Esophagus squamous epithelium (tissue), 5 donors: Measurements from ENCODE around the gene IFITM1. TPM values are rescaled to one million over a fixed set of nuclear protein-coding genes. Genes with fewer than 3 reads are reported as not detected.

Experiments used
- DNase-seq: peaks from one replicate; lab custom pipeline; 2025; lab: John Stamatoyannopoulos, UW
- H3K27ac ChIP-seq, 4 donors: fragments of 200-600 bp; sonication (generic); one replicate each; pipeline ENCODE4 v1.5.1; 2016 to 2019; ENCODE audit warnings: mild to moderate bottlenecking in 1 of 4
- H3K27me3 ChIP-seq, 4 donors: fragments of 200-600 bp; sonication (generic); 1 replicate in 3 of 4; 2 replicates in 1 of 4; pipeline versions ENCODE4 v1.5.1 to v1.6.0; 2017 to 2021; ENCODE audit warnings: antibody characterized with exemption in 1 of 4
- H3K36me3 ChIP-seq, 3 donors: fragments of 200-600 bp; sonication (generic); one replicate each; pipeline ENCODE4 v1.5.1; 2016 to 2019
- H3K4me1 ChIP-seq, 3 donors: fragments of 200-600 bp; sonication (generic); one replicate each; pipeline ENCODE4 v1.5.1; 2017 to 2019
- H3K4me3 ChIP-seq, 4 donors: fragments of 200-600 bp; sonication (generic); 1 replicate in 3 of 4; 2 replicates in 1 of 4; pipeline ENCODE4 v1.5.1; 2016 to 2019; ENCODE audit warnings: mild to moderate bottlenecking in 2 of 4, moderate library complexity in 1 of 4
- H3K9me3 ChIP-seq, 3 donors: fragments of 200-600 bp; sonication (generic); one replicate each; pipeline ENCODE4 v1.5.1; 2016 to 2019
- CTCF ChIP-seq, 6 experiments: fragments of 450-650 bp in 4 of 6; fragments of 200-600 bp in 2 of 6; sonication (generic) in 2 of 6; IDR thresholded peaks; one replicate each; pipeline ENCODE4 v1.5.1; 2016 to 2019; ENCODE audit warnings: antibody characterized with exemption in 6 of 6, mild to moderate bottlenecking in 4 of 6, moderate library complexity in 4 of 6
- POLR2A ChIP-seq, 4 donors: fragments of 450-650 bp; IDR thresholded peaks; one replicate each; pipeline ENCODE4 v1.6.1; 2017; ENCODE audit warnings: antibody characterized with exemption in 4 of 4, mild to moderate bottlenecking in 4 of 4, moderate library complexity in 3 of 4
- WGBS, 2 donors: methylation state at CpG; one replicate each; pipeline ENCODE4 v1.1.5; 2018; 5-methylcytosine and 5-hydroxymethylcytosine counted together
- intact Hi-C: fragments of 100-400 bp; cut with DNase I; formaldehyde crosslinking; loops from one replicate; pipeline ENCODE4 v1.15.0; 2022
- total RNA-seq, 4 donors: library from RNA; depleted of rRNA; stranded (reverse); fragments of >200 nt; gene quantifications; one replicate each; pipeline ENCODE4 v1.1.0, GENCODE V29; 2016
- donor health status: DM: yes; HTN: yes; CAD: no.

IFITM1 gene
- total RNA-seq, 4 donors from 2014 or later = 26.3 to 133 (median 60.0) TPM

DNA sequence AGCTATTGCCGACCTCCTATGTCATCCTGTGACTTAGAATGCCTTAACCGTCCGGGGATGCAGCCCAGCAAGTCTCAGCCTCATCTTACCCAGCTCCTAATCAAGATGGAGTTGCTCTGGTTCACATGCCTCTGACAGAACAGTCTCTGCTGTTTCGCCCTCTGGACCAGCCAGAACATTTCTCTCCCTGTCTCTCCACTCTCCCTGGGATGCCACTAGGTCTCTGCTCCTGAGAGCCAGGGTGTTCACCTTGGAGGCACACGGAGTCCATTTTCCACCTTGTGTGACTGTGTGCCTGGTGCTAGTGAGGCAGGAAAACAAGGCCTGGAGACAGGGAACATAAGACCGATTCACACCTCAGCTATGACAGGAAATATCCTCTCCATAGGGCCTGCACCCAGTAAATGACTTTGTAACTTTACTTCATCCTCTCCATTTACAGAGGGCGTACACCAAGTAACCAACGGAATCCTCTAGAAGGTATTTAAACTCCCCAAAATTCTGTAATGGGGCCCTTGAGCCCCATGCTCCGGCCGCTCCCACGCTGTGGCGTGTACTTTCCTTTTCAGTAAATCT is 38.7 kb downstream of the IFITM1 start:
- H3K9me3 ChIP-seq = no peaks in the 10 kb centered on the region
- 77 to 89% methylated on average over 12 of the region's 12 CpGs for WGBS, 2 donors
- intact Hi-C loops = no loop called here
- H3K27me3 ChIP-seq = peaks cover 0 to 31% (median 0%) of the 10 kb centered on the region in 4 donors
- TF ChIP-seq CTCF (IDR thresholded peaks at IDR 0.05) (no peak), POLR2A (IDR thresholded peaks at IDR 0.05) (no peak)
- H3K27ac ChIP-seq = peak overlapping the region; percentile 89 to 98 (median 92)
- H3K36me3 ChIP-seq = no peaks in the 10 kb centered on the region
- DNase-seq = no peak
- H3K4me1 ChIP-seq = peaks cover 21 to 57% (median 33%) of the 10 kb centered on the region in 3 donors
- no peak overlapping the region for H3K4me3 ChIP-seq

- H3K27me3 ChIP-seq = peaks cover 0 to 30% (median 0%) of the 10 kb centered on the region in 4 donors
- H3K4me1 ChIP-seq = peaks cover 21 to 62% (median 37%) of the 10 kb centered on the region in 3 donors
- no peaks in the 10 kb centered on the region for H3K36me3 ChIP-seq
- no peak for DNase-seq
- H3K27ac ChIP-seq = peak overlapping the region; percentile 89 to 98 (median 92)
- no peak overlapping the region for H3K4me3 ChIP-seq
- H3K9me3 ChIP-seq = no peaks in the 10 kb centered on the region
- intact Hi-C loops = no loop called here
- 16 to 21% methylated on average over 16 of the region's 16 CpGs for WGBS, 2 donors
- TF ChIP-seq POLR2A (IDR thresholded peaks at IDR 0.05) (no peak), CTCF (IDR thresholded peaks at IDR 0.05) (no peak)
These were observed 39.5 kb downstream of the IFITM1 start for GRCh38 chr11:353179-353873.

GRCh38 chr11:355581-356458 is 42.0 kb downstream of the IFITM1 start:
- peak overlapping the region; percentile 91 to 98 (median 96) for H3K27ac ChIP-seq
- intact Hi-C loops = no loop called here
- peaks cover 0 to 2% (median 0%) of the 10 kb centered on the region in 3 donors for H3K9me3 ChIP-seq
- peak; percentile 65 for DNase-seq
- 0 to 2% methylated on average over 2 to 14 of the region's 76 CpGs for WGBS, 2 donors
- H3K36me3 ChIP-seq = no peaks in the 10 kb centered on the region
- TF ChIP-seq CTCF (IDR thresholded peaks at IDR 0.05) = peak in 3 of 6 experiments; percentile 5 to 9 (median 5)
- peak in 2 of 4 donors; percentile 37 to 71 for TF ChIP-seq POLR2A (IDR thresholded peaks at IDR 0.05)
- H3K27me3 ChIP-seq = peaks cover 0 to 43% (median 0%) of the 10 kb centered on the region in 4 donors
- peak overlapping the region; percentile 28 to 72 (median 46) for H3K4me3 ChIP-seq
- peaks cover 21 to 55% (median 36%) of the 10 kb centered on the region in 3 donors for H3K4me1 ChIP-seq

DNA sequence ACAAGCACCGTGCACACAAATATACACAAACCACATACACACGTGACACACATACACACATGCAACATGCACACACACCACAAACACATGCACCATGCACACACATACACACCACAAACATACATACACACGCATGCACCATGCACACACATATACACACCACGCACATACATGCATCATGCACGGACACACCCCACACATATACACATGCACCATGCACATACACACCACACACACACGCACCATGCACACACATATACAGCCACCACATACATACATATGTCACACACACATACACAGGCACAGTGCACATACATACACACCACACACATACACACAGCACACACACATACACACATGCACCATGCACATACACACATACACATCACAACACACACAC is 42.8 kb downstream of the IFITM1 start:
- no peak overlapping the region for H3K27ac ChIP-seq
- WGBS, 2 donors = 74 to 78% methylated on average over 6 of the region's 6 CpGs

More for the DNA sequence above, 42.8 kb downstream of the IFITM1 start:
- Histone ChIP-seq H3K27me3 (peaks cover 0 to 40% (median 0%) of the 10 kb centered on the region in 4 donors), H3K9me3 (peaks cover 0 to 10% (median 0%) of the 10 kb centered on the region in 3 donors), H3K4me1 (peaks cover 21 to 47% (median 36%) of the 10 kb centered on the region in 3 donors), H3K36me3 (no peaks in the 10 kb centered on the region), H3K4me3 (no peak overlapping the region)
- TF ChIP-seq POLR2A (IDR thresholded peaks at IDR 0.05) = no peak
- no peak for TF ChIP-seq CTCF (IDR thresholded peaks at IDR 0.05)
- intact Hi-C loops = no loop called here
- no peak for DNase-seq
